ENCODE results near the gene ALKBH5. TPM values are rescaled to one million over a fixed set of nuclear protein-coding genes. Genes with fewer than 3 reads are reported as not detected.
"Not testable (repeated sequence)": the region's sequence is repeated elsewhere in the genome, so short reads cannot be mapped to it uniquely, and the experiment has no call there.

ALKBH5 gene
- total RNA-seq, 1 experiment from 2014 or later: 97.8 TPM

DNA sequence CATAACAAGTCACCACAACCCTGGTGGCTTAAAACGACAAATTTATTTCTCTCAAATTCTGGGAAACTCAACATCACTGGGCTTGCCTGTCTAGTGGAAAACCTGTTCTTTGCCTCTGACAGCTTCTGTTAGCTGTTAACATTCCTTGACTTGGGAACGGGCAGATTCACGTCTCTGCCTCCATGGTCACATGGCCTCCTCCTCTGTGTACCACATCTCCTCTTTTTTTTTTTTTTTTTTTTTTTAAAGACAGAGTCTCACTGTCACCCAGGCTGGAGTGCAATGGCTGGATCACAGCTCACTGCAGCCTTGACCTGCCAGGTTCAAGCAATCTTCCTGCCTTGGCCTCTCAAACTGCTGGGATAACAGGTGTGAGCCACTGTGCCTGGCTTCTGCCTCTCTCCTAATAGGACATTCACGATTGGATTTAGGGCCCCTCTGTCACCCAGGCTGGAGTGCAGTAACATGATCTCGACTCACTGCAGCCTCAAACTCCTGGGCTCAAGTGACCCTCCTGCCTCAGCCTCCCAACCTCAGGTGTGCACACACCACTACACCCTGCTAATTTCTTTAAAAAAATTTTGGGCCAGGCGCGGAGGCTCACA, 30.1 kb downstream of the ALKBH5 start:
- no peaks in the 10 kb centered on the region for H3K9me2 ChIP-seq (ENCODE audit: insufficient read depth)
- no peak for ATAC-seq
- TF ChIP-seq ZFX (IDR thresholded peaks at IDR 0.05): no peak
- TF ChIP-seq SP1 (IDR thresholded peaks at IDR 0.05; ENCODE audit: low read depth): no peak
- no peak for TF ChIP-seq TCF7L2 (IDR thresholded peaks at IDR 0.05; ENCODE audit: borderline replicate concordance, extremely low read depth, insufficient read depth, insufficient read length)
- TF ChIP-seq POLR2AphosphoS5 (IDR thresholded peaks at IDR 0.05; ENCODE audit: low read depth, low read length): no peak
- no peak for TF ChIP-seq SIN3A (IDR thresholded peaks at IDR 0.05; ENCODE audit: low read depth)
- no peak for TF ChIP-seq ZNF274 (IDR thresholded peaks at IDR 0.05; ENCODE audit: low read depth, low read length)
- TF ChIP-seq, protein P1, sequence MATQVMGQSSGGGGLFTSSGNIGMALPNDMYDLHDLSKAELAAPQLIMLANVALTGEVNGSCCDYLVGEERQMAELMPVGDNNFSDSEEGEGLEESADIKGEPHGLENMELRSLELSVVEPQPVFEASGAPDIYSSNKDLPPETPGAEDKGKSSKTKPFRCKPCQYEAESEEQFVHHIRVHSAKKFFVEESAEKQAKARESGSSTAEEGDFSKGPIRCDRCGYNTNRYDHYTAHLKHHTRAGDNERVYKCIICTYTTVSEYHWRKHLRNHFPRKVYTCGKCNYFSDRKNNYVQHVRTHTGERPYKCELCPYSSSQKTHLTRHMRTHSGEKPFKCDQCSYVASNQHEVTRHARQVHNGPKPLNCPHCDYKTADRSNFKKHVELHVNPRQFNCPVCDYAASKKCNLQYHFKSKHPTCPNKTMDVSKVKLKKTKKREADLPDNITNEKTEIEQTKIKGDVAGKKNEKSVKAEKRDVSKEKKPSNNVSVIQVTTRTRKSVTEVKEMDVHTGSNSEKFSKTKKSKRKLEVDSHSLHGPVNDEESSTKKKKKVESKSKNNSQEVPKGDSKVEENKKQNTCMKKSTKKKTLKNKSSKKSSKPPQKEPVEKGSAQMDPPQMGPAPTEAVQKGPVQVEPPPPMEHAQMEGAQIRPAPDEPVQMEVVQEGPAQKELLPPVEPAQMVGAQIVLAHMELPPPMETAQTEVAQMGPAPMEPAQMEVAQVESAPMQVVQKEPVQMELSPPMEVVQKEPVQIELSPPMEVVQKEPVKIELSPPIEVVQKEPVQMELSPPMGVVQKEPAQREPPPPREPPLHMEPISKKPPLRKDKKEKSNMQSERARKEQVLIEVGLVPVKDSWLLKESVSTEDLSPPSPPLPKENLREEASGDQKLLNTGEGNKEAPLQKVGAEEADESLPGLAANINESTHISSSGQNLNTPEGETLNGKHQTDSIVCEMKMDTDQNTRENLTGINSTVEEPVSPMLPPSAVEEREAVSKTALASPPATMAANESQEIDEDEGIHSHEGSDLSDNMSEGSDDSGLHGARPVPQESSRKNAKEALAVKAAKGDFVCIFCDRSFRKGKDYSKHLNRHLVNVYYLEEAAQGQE (IDR thresholded peaks at IDR 0.05; ENCODE audit: low read depth): no peak
- TF ChIP-seq, protein P2, sequence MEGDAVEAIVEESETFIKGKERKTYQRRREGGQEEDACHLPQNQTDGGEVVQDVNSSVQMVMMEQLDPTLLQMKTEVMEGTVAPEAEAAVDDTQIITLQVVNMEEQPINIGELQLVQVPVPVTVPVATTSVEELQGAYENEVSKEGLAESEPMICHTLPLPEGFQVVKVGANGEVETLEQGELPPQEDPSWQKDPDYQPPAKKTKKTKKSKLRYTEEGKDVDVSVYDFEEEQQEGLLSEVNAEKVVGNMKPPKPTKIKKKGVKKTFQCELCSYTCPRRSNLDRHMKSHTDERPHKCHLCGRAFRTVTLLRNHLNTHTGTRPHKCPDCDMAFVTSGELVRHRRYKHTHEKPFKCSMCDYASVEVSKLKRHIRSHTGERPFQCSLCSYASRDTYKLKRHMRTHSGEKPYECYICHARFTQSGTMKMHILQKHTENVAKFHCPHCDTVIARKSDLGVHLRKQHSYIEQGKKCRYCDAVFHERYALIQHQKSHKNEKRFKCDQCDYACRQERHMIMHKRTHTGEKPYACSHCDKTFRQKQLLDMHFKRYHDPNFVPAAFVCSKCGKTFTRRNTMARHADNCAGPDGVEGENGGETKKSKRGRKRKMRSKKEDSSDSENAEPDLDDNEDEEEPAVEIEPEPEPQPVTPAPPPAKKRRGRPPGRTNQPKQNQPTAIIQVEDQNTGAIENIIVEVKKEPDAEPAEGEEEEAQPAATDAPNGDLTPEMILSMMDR (IDR thresholded peaks at IDR 0.05 in 2 of 3, conservative IDR thresholded peaks at IDR 0.05 in 1 of 3; ENCODE audit: borderline replicate concordance in 1 of 3, insufficient read depth in 1 of 3, low read depth in 2 of 3, low read length in 2 of 3): no peak
- no peak for TF ChIP-seq RAD21 (IDR thresholded peaks at IDR 0.05; ENCODE audit: low read depth)
- TF ChIP-seq ELF1 (IDR thresholded peaks at IDR 0.05; ENCODE audit: borderline replicate concordance, low read depth): no peak
- TF ChIP-seq, protein P3, sequence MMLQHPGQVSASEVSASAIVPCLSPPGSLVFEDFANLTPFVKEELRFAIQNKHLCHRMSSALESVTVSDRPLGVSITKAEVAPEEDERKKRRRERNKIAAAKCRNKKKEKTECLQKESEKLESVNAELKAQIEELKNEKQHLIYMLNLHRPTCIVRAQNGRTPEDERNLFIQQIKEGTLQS (IDR thresholded peaks at IDR 0.05): no peak
- no peak for TF ChIP-seq YY1 (IDR thresholded peaks at IDR 0.05; ENCODE audit: extremely low read depth, insufficient replicate concordance, low read depth, low read length)
- no peak for TF ChIP-seq CBX3 (IDR thresholded peaks at IDR 0.05; ENCODE audit: low read depth)
- no peaks in the 10 kb centered on the region for H3K27me3 ChIP-seq (ENCODE audit: insufficient read depth, low read length)
- DNase-seq (ENCODE audit: low read depth, low spot score): no peak
- BruUV-seq (replicated peaks): no TSS peak
- ChIA-PET RAD21 (ENCODE audit: low non-redundant PET in 1 of 2, low total read pairs in 2 of 2, uncharacterized antibody in 2 of 2, unreplicated experiment in 2 of 2) (no interaction called here), CTCF (no interaction called here), POLR2A (no interaction called here)
- H3K4me1 ChIP-seq (ENCODE audit: control insufficient read depth in 1 of 2, insufficient read depth in 2 of 2, low read length in 2 of 2): peaks cover 2 to 6% of the 10 kb centered on the region in 2 experiments; a peak in 3 of 4 replicates
- H3K9ac ChIP-seq (ENCODE audit: low read length): no peak overlapping the region
- no peak overlapping the region for H3K4me2 ChIP-seq (ENCODE audit: low read length)
- H3K9me3 ChIP-seq (ENCODE audit: control insufficient read depth in 1 of 2, insufficient read depth in 1 of 2, low read depth in 1 of 2, low read length in 2 of 2): no peaks in the 10 kb centered on the region
- no peak overlapping the region for H3K27ac ChIP-seq (ENCODE audit: low read depth, low read length)
- H4K20me1 ChIP-seq (ENCODE audit: insufficient read depth): no peaks in the 10 kb centered on the region
- no peak overlapping the region for H2AFZ ChIP-seq (ENCODE audit: low read depth, low read length, poor library complexity, severe bottlenecking)
- no peaks in the 10 kb centered on the region for H3K79me2 ChIP-seq (ENCODE audit: insufficient read depth, low read length)
- H3K4me3 ChIP-seq (replicated peaks in 1 of 2; ENCODE audit: low read depth in 1 of 2, low read length in 2 of 2): no peak overlapping the region
- H3K36me3 ChIP-seq (ENCODE audit: control insufficient read depth in 1 of 2, insufficient read depth in 2 of 2, low read length in 2 of 2): peaks cover 12 to 13% of the 10 kb centered on the region in 2 experiments; a peak in 3 of 4 replicates
- intact Hi-C loops (cut with micrococcal nuclease): no loop called here

DNA sequence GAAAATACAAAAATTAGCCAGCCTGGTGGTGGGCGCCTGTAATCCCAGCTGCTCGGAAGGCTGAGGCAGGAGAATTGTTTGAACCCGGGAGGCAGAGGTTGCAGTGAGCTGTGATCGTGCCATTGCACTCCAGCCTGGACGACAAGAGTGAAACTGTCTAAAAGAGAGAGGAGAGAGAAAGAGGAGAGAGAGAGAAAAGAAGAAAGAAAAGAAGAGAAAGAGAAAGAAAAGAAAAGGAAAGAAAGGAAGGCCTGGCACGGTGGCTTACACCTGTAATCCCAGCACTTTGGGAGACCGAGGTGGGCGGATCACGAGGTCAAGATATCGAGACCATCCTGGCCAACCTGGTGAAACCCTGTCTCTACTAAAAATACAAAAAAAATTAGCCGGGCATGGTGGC, 33.3 kb downstream of the ALKBH5 start:
- ATAC-seq; BruUV-seq (replicated peaks); H3K27ac ChIP-seq (ENCODE audit: low read depth, low read length); H3K9me3 ChIP-seq (ENCODE audit: control insufficient read depth in 1 of 2, insufficient read depth in 1 of 2, low read depth in 1 of 2, low read length in 2 of 2); H3K9ac ChIP-seq (ENCODE audit: low read length); H3K9me2 ChIP-seq (ENCODE audit: insufficient read depth); H4K20me1 ChIP-seq (ENCODE audit: insufficient read depth); RAD21 ChIA-PET (ENCODE audit: low non-redundant PET in 1 of 2, low total read pairs in 2 of 2, uncharacterized antibody in 2 of 2, unreplicated experiment in 2 of 2); DNase-seq (ENCODE audit: low read depth, low spot score); H2AFZ ChIP-seq (ENCODE audit: low read depth, low read length, poor library complexity, severe bottlenecking); H3K4me3 ChIP-seq (replicated peaks in 1 of 2; ENCODE audit: low read depth in 1 of 2, low read length in 2 of 2); H3K27me3 ChIP-seq (ENCODE audit: insufficient read depth, low read length); H3K4me2 ChIP-seq (ENCODE audit: low read length); H3K36me3 ChIP-seq (ENCODE audit: control insufficient read depth in 1 of 2, insufficient read depth in 2 of 2, low read length in 2 of 2); H3K79me2 ChIP-seq (ENCODE audit: insufficient read depth, low read length); POLR2A ChIA-PET: not testable (repeated sequence)
- H3K4me1 ChIP-seq (ENCODE audit: control insufficient read depth in 1 of 2, insufficient read depth in 2 of 2, low read length in 2 of 2): peaks cover 21 to 34% of the 10 kb centered on the region in 2 experiments
- CTCF ChIA-PET: interaction anchor here (1.0 to 1.3 kb wide), 3 partner anchors 42 to 108 kb away, joined by 5 to 6 read pairs (median 6); no protein-coding TSS in a partner anchor
- intact Hi-C loops (cut with micrococcal nuclease): loop anchor here (5.0 kb wide), 1 partner anchor 75 kb away; no protein-coding TSS in a partner anchor
